HG02840 (cell line): ENCODE results near the gene NTM.

ENCODE experiments used
- ATAC-seq: cut with Tn5 transposase; IDR thresholded peaks from one replicate; pipeline ENCODE4 v1.9.1; 2021; ENCODE audit warnings: mild to moderate bottlenecking, moderate library complexity, moderate number of reproducible peaks; ENCODE audit not compliant: unreplicated experiment, low FRiP score

The NTM gene

GRCh38 chr11:132137289-132137980 is 767.0 kb downstream of the NTM start:
- ATAC-seq: no peak

GRCh38 chr11:132137981-132138313 is 767.5 kb downstream of the NTM start:
- no peak for ATAC-seq

GRCh38 chr11:132139181-132139580 is 768.8 kb downstream of the NTM start:
- no peak for ATAC-seq

- ATAC-seq: no peak
These were observed 769.6 kb downstream of the NTM start for GRCh38 chr11:132140056-132140455.

GRCh38 chr11:132142121-132142520 is 771.7 kb downstream of the NTM start:
- no peak for ATAC-seq

GRCh38 chr11:132142554-132142953 is 772.1 kb downstream of the NTM start:
- ATAC-seq: no peak

- ATAC-seq: no peak
These were observed 777.0 kb downstream of the NTM start for GRCh38 chr11:132147464-132147863.

- no peak for ATAC-seq
These were observed 784.4 kb downstream of the NTM start for GRCh38 chr11:132154781-132155180.

- ATAC-seq: no peak
These were observed 787.7 kb downstream of the NTM start for GRCh38 chr11:132158091-132158490.

- no peak for ATAC-seq
These were observed 788.3 kb downstream of the NTM start for GRCh38 chr11:132158696-132159095.

- no peak for ATAC-seq
These were observed 791.1 kb downstream of the NTM start for GRCh38 chr11:132161403-132162078.

GRCh38 chr11:132168344-132168981 is 798.0 kb downstream of the NTM start:
- ATAC-seq: no peak

- ATAC-seq: no peak
These were observed 800.6 kb downstream of the NTM start for GRCh38 chr11:132171031-132171430.

GRCh38 chr11:132174362-132175255 is 804.2 kb downstream of the NTM start:
- ATAC-seq: no peak

- no peak for ATAC-seq
These were observed 806.7 kb downstream of the NTM start for GRCh38 chr11:132177106-132177505.

- no peak for ATAC-seq
These were observed 813.7 kb downstream of the NTM start for GRCh38 chr11:132184079-132184478.

- ATAC-seq: no peak
These were observed 815.5 kb downstream of the NTM start for GRCh38 chr11:132185726-132186592.

GRCh38 chr11:132186699-132187098 is 816.3 kb downstream of the NTM start:
- ATAC-seq: no peak

- ATAC-seq: no peak
These were observed 817.0 kb downstream of the NTM start for GRCh38 chr11:132187386-132187785.

- no peak for ATAC-seq
These were observed 817.4 kb downstream of the NTM start for GRCh38 chr11:132187814-132188213.
